A549 (cell line): ENCODE results near the gene RHCG.

Source experiments
- BHLHE40 ChIP-seq: IDR thresholded peaks from 2 replicates; pipeline ENCODE4 v1.6.1; 2012; ENCODE audit warnings: low read depth, low read length, inconsistent platforms
- EP300 ChIP-seq, 2 experiments: fragments of >200 bp; sonication (Bioruptor Twin); formaldehyde crosslinking; IDR thresholded peaks; 2 replicates in 1 of 2; 3 replicates in 1 of 2; pipeline ENCODE4 v1.6.1; 2016 to 2017
- ESRRA ChIP-seq: fragments of 150-350 bp; IDR thresholded peaks from 2 replicates; pipeline ENCODE4 v1.6.1; 2014; ENCODE audit warnings: mild to moderate bottlenecking, low read length, borderline replicate concordance
- MYC ChIP-seq: IDR thresholded peaks from 2 replicates; pipeline ENCODE4 v1.6.1; 2012; ENCODE audit warnings: mild to moderate bottlenecking, inconsistent platforms, low read length, improper control_type of control experiment, borderline replicate concordance
- POLR2A ChIP-seq: IDR thresholded peaks from 2 replicates; pipeline ENCODE4 v1.6.1; 2012; ENCODE audit warnings: mild to moderate bottlenecking, low read length
- TF ChIP-seq, protein P1 (sequence below): fragments of >200 bp; sonication (Bioruptor Twin); formaldehyde crosslinking; IDR thresholded peaks from 3 replicates; pipeline ENCODE4 v1.5.1; 2016
- TF ChIP-seq, protein P2 (sequence below): fragments of 200-600 bp; sonication (generic); IDR thresholded peaks from 2 replicates; pipeline ENCODE4 v1.6.1; 2016; ENCODE audit warnings: antibody characterized with exemption, mild to moderate bottlenecking, moderate library complexity

DNA sequence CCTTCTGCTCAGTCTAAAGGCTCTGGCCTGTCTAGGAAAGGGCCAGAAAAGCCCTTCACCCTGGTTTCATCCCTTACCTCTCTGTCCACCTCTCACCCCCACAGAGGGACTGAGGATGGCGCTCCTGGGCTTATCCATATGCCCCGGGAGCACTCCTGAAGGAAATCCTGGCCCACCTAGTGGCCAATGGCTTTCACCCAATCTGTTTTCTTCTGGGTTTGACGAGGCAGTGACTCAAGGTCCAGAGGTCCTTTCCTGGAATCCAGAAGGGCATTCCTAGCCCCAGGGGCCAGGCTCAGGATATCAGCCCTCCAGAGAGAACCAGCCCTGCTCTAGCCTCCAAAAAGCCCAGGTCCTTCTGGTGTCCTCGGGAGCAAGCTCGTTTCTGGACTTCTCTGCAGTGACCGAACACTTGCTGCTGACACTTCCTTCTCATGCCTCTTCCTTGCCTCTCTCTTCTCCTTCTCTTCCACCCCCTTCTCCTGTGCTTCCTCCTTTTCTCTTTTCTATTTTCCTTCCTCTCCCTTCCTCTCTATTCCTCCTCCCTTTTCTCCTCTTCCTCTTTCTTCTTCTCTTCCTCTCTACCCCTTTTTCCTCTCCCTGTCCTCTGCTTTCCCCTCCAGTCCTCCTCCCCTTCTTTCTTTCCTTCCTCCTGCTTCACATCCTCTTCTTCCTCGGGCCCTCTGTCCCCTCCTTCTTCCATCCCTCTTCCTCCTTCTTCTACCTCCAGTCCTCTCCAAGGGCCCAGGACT, 59.6 kb downstream of the RHCG start:
- TF ChIP-seq ESRRA (peak; percentile 37; the same call in 1 of the 2 replicates), POLR2A (no peak), MYC (no peak), EP300 (IDR thresholded peaks at IDR 0.05) (no peak), BHLHE40 (no peak)
- TF ChIP-seq, protein P1, sequence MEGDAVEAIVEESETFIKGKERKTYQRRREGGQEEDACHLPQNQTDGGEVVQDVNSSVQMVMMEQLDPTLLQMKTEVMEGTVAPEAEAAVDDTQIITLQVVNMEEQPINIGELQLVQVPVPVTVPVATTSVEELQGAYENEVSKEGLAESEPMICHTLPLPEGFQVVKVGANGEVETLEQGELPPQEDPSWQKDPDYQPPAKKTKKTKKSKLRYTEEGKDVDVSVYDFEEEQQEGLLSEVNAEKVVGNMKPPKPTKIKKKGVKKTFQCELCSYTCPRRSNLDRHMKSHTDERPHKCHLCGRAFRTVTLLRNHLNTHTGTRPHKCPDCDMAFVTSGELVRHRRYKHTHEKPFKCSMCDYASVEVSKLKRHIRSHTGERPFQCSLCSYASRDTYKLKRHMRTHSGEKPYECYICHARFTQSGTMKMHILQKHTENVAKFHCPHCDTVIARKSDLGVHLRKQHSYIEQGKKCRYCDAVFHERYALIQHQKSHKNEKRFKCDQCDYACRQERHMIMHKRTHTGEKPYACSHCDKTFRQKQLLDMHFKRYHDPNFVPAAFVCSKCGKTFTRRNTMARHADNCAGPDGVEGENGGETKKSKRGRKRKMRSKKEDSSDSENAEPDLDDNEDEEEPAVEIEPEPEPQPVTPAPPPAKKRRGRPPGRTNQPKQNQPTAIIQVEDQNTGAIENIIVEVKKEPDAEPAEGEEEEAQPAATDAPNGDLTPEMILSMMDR = no peak
- TF ChIP-seq, protein P2, sequence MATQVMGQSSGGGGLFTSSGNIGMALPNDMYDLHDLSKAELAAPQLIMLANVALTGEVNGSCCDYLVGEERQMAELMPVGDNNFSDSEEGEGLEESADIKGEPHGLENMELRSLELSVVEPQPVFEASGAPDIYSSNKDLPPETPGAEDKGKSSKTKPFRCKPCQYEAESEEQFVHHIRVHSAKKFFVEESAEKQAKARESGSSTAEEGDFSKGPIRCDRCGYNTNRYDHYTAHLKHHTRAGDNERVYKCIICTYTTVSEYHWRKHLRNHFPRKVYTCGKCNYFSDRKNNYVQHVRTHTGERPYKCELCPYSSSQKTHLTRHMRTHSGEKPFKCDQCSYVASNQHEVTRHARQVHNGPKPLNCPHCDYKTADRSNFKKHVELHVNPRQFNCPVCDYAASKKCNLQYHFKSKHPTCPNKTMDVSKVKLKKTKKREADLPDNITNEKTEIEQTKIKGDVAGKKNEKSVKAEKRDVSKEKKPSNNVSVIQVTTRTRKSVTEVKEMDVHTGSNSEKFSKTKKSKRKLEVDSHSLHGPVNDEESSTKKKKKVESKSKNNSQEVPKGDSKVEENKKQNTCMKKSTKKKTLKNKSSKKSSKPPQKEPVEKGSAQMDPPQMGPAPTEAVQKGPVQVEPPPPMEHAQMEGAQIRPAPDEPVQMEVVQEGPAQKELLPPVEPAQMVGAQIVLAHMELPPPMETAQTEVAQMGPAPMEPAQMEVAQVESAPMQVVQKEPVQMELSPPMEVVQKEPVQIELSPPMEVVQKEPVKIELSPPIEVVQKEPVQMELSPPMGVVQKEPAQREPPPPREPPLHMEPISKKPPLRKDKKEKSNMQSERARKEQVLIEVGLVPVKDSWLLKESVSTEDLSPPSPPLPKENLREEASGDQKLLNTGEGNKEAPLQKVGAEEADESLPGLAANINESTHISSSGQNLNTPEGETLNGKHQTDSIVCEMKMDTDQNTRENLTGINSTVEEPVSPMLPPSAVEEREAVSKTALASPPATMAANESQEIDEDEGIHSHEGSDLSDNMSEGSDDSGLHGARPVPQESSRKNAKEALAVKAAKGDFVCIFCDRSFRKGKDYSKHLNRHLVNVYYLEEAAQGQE = no peak
